ENCODE data around the gene ARMS2. TPM values are rescaled to one million over a fixed set of nuclear protein-coding genes. Genes with fewer than 3 reads are reported as not detected.

The ARMS2 gene
- total RNA-seq, 1 experiment from 2014 or later: not detected

GRCh38 chr10:122421742-122422141, 32.7 kb upstream of the ARMS2 start (continued):
- no peak for TF ChIP-seq E2F5 (CRISPR knock-in tag; IDR thresholded peaks at IDR 0.05)
- TF ChIP-seq SP1 (CRISPR knock-in tag; conservative IDR thresholded peaks at IDR 0.05): no peak
- no peak for TF ChIP-seq KAT7 (CRISPR knock-in tag; IDR thresholded peaks at IDR 0.05; ENCODE audit: borderline replicate concordance)
- no peak for TF ChIP-seq ZSCAN18 (CRISPR knock-in tag; IDR thresholded peaks at IDR 0.05)
- no peak for TF ChIP-seq TEAD4 (CRISPR knock-in tag; IDR thresholded peaks at IDR 0.05)
- TF ChIP-seq SMAD4 (CRISPR knock-in tag; IDR thresholded peaks at IDR 0.05): no peak

GRCh38 chr10:122422266-122422989, 32.0 kb upstream of the ARMS2 start:
- POLR2A ChIA-PET: no interaction called here
- H3K36me3 Mint-ChIP-seq: peaks cover 28% of the 10 kb centered on the region
- H3K9me3 Mint-ChIP-seq: no peaks in the 10 kb centered on the region

More at GRCh38 chr10:122422266-122422989, 32.0 kb upstream of the ARMS2 start:
- no peaks in the 10 kb centered on the region for H3K27me3 Mint-ChIP-seq (ENCODE audit: low read depth)
- ATAC-seq (no peak), DNase-seq (ENCODE audit: low spot score) (no peak)
- CTCF ChIA-PET: interaction anchor here (1.4 kb wide), 1 partner anchor 124 kb away, joined by 4 read pairs; no protein-coding TSS in a partner anchor
- H3K27ac Mint-ChIP-seq: no peak overlapping the region
- TF ChIP-seq KAT7 (CRISPR knock-in tag; IDR thresholded peaks at IDR 0.05; ENCODE audit: borderline replicate concordance): no peak
- no peak for TF ChIP-seq NR3C1 (CRISPR knock-in tag; conservative IDR thresholded peaks at IDR 0.05; ENCODE audit: low read depth)
- TF ChIP-seq ZBTB43 (CRISPR knock-in tag; IDR thresholded peaks at IDR 0.05): no peak
- TF ChIP-seq ARID4B (CRISPR knock-in tag; IDR thresholded peaks at IDR 0.05; ENCODE audit: borderline replicate concordance): no peak
- H3K4me1 Mint-ChIP-seq: peaks cover 14% of the 10 kb centered on the region
- no peak overlapping the region for H3K4me3 Mint-ChIP-seq
